ENCODE results near the gene ZGPAT. TPM values are rescaled to one million over a fixed set of nuclear protein-coding genes. Genes with fewer than 3 reads are reported as not detected.

Gene ZGPAT
- total and polyA plus RNA-seq, 9 of the 15 experiments (the other 6 are each of a cell fraction or from before 2014, with no cell fraction given), result 0.14 to 26.6 (median 7.4) TPM

GRCh38 chr20:63737945-63738686 is 30.3 kb downstream of the ZGPAT start (continued):
- no peak for TF ChIP-seq RBM39 (optimal IDR thresholded peaks at IDR 0.05; ENCODE audit: low read depth, low read length)
- no peak for TF ChIP-seq ELF4 (CRISPR knock-in tag; IDR thresholded peaks at IDR 0.05)
- no peak for TF ChIP-seq HOMEZ (CRISPR knock-in tag; IDR thresholded peaks at IDR 0.05)
- no peak for TF ChIP-seq FUS (optimal IDR thresholded peaks at IDR 0.05; ENCODE audit: low read depth, low read length)
- TF ChIP-seq TRIM28 (IDR thresholded peaks at IDR 0.05), result no peak

GRCh38 chr20:63738687-63739129 is 30.9 kb downstream of the ZGPAT start:
- H3K79me2 ChIP-seq (ENCODE audit: control insufficient read depth, insufficient read depth, low read length), result peaks cover 16% of the 10 kb centered on the region
- no peaks in the 10 kb centered on the region for H3K9me3 ChIP-seq (replicated peaks; ENCODE audit: control insufficient read depth, insufficient read depth, low read depth, low read length)
- ATAC-seq, result peak; percentile 58
- H3K27ac ChIP-seq (ENCODE audit: extremely low read depth, low read depth, low read length), result peak overlapping the region; percentile 63; the same call in 1 of the 3 replicates
- FAIRE-seq, result no peak
- peaks cover 11 to 81% of the 10 kb centered on the region in 2 experiments for H3K4me1 ChIP-seq (replicated peaks in 1 of 2; ENCODE audit: control insufficient read depth in 2 of 2, insufficient read depth in 2 of 2, low read length in 2 of 2)
- DNase-seq (ENCODE audit: extremely low read depth in 1 of 4, low spot score in 3 of 4), result peak; percentile 62 to 74 (median 66)
- peak overlapping the region; percentile 32 for H3K4me3 ChIP-seq
- H2AFZ ChIP-seq (ENCODE audit: low read depth, low read length), result no peak overlapping the region
- BruUV-seq (replicated peaks), result no TSS peak
- ChIA-PET CTCF (ENCODE audit: low intra/inter-chr PET ratio) (no interaction called here), POLR2A (interaction anchor here (0.6 to 1.1 kb wide), 5 partner anchors 11 to 31 kb away, joined by 3 to 9 read pairs (median 3); partner anchors contain the start of genes ARFRP1 and ZGPAT)
- H3K9me1 ChIP-seq (ENCODE audit: control insufficient read depth, insufficient read depth, low read length), result no peaks in the 10 kb centered on the region
- peak overlapping the region; percentile 53 to 91 for H3K9ac ChIP-seq (ENCODE audit: insufficient read depth in 1 of 2, low read depth in 2 of 2, low read length in 2 of 2)
- in situ Hi-C loops (cut with MboI) (no loop called here), intact Hi-C loops (cut with micrococcal nuclease) (no loop called here)
- H3K36me3 ChIP-seq (ENCODE audit: control insufficient read depth, insufficient read depth, low read length), result peaks cover 60% of the 10 kb centered on the region; the same call in 1 of the 3 replicates
- no peaks in the 10 kb centered on the region for H3K27me3 ChIP-seq (ENCODE audit: control insufficient read depth in 2 of 2, insufficient read depth in 2 of 2, low read length in 2 of 2)
- H3K4me2 ChIP-seq (ENCODE audit: insufficient read depth, low read length), result no peak overlapping the region
- H4K20me1 ChIP-seq (replicated peaks; ENCODE audit: control insufficient read depth, insufficient read depth, low read length), result no peaks in the 10 kb centered on the region; the same call in 1 of the 2 replicates
- WGBS (ENCODE audit: insufficient coverage, low coverage, missing lambda C conversion rate), result 37% methylated on average over 13 of the region's 26 CpGs
- no peak for TF ChIP-seq HOXB6 (CRISPR knock-in tag; IDR thresholded peaks at IDR 0.05; ENCODE audit: borderline replicate concordance)
- TF ChIP-seq HSF4 (CRISPR knock-in tag; IDR thresholded peaks at IDR 0.05; ENCODE audit: borderline replicate concordance), result no peak
- no peak for TF ChIP-seq SMAD2 (IDR thresholded peaks at IDR 0.05; ENCODE audit: low read depth, low read length)
- TF ChIP-seq RB1 (IDR thresholded peaks at IDR 0.05; ENCODE audit: low read depth), result no peak
- TF ChIP-seq POLR2G (IDR thresholded peaks at IDR 0.05; ENCODE audit: low read depth, low read length), result no peak; the same call in 1 of the 2 replicates
- TF ChIP-seq U2AF2 (optimal IDR thresholded peaks at IDR 0.05; ENCODE audit: low read depth, low read length), result no peak
- TF ChIP-seq ZNF408 (CRISPR knock-in tag; IDR thresholded peaks at IDR 0.05; ENCODE audit: low read depth), result no peak
- TF ChIP-seq ZBTB7A (IDR thresholded peaks at IDR 0.05; ENCODE audit: borderline replicate concordance, control insufficient read depth, low read depth, low read length), result peak; percentile 19; the same call in 1 of the 2 replicates
- no peak for TF ChIP-seq SRF (CRISPR knock-in tag; IDR thresholded peaks at IDR 0.05)
- TF ChIP-seq CREB1 (IDR thresholded peaks at IDR 0.05), result 0 out of 2 replicates have a peak, but pooled peaks have one; percentile 9
- TF ChIP-seq CREB1 (CRISPR knock-in tag; IDR thresholded peaks at IDR 0.05), result peak; percentile 60; the same call in 1 of the 2 replicates
- no peak for TF ChIP-seq HEY1 (CRISPR knock-in tag; IDR thresholded peaks at IDR 0.05; ENCODE audit: borderline replicate concordance)
- no peak for TF ChIP-seq SRSF7 (optimal IDR thresholded peaks at IDR 0.05; ENCODE audit: low read depth, low read length)
- peak; percentile 33; the same call in 1 of the 2 replicates for TF ChIP-seq CREM (IDR thresholded peaks at IDR 0.05; ENCODE audit: low read depth)
- TF ChIP-seq TFAP4 (CRISPR knock-in tag; IDR thresholded peaks at IDR 0.05; ENCODE audit: borderline replicate concordance), result peak; percentile 95
